Tibial nerve (tissue), 4 donors: ENCODE results near the gene PRUNE2. TPM values are rescaled to one million over a fixed set of nuclear protein-coding genes. Genes with fewer than 3 reads are reported as not detected.

ENCODE experiments used
- DNase-seq, 2 donors: peaks; one replicate each; pipeline ENCODE4 v3.0.0-alpha.2; 2019; ENCODE audit warnings: low spot score in 2 of 2
- H3K27ac ChIP-seq, 4 donors: fragments of 200-600 bp; sonication (generic) in 3 of 4; one replicate each; pipeline ENCODE4 v1.5.1; 2017 to 2019; ENCODE audit warnings: mild to moderate bottlenecking in 1 of 4
- H3K27me3 ChIP-seq, 2 donors: fragments of 200-600 bp; sonication (generic) in 1 of 2; one replicate each; pipeline versions ENCODE4 v1.5.1 to v1.6.0; 2017 to 2019
- H3K36me3 ChIP-seq, 3 donors: fragments of 200-600 bp; sonication (generic); one replicate each; pipeline ENCODE4 v1.5.1; 2018 to 2019
- H3K4me1 ChIP-seq, 4 donors: fragments of 200-600 bp; sonication (generic) in 3 of 4; one replicate each; pipeline ENCODE4 v1.5.1; 2017 to 2019
- H3K4me3 ChIP-seq, 4 donors: fragments of 200-600 bp; sonication (generic) in 3 of 4; one replicate each; pipeline ENCODE4 v1.5.1; 2017 to 2019; ENCODE audit warnings: mild to moderate bottlenecking in 1 of 4, moderate library complexity in 1 of 4
- H3K9me3 ChIP-seq, 4 donors: fragments of 200-600 bp; sonication (generic) in 3 of 4; one replicate each; pipeline ENCODE4 v1.5.1; 2017 to 2019
- EP300 ChIP-seq, 2 donors: sonication (generic); formaldehyde crosslinking; IDR thresholded peaks; one replicate each; pipeline ENCODE4 v1.6.1; 2017; ENCODE audit warnings: antibody characterized with exemption in 2 of 2, mild to moderate bottlenecking in 1 of 2
- POLR2A ChIP-seq, 2 donors: fragments of 450-650 bp; IDR thresholded peaks; one replicate each; pipeline ENCODE4 v1.6.1; 2017; ENCODE audit warnings: antibody characterized with exemption in 2 of 2, mild to moderate bottlenecking in 2 of 2, moderate library complexity in 2 of 2
- WGBS, 2 donors: methylation state at CpG; one replicate each; pipeline ENCODE4 v1.1.5; 2018; 5-methylcytosine and 5-hydroxymethylcytosine counted together
- total RNA-seq, 4 donors: library from RNA; depleted of rRNA; stranded (reverse); fragments of >200 nt; gene quantifications; one replicate each; pipeline ENCODE4 v1.1.0, GENCODE V29; 2016
- TF ChIP-seq, protein P1 (sequence below), 5 experiments: fragments of 200-600 bp in 3 of 5; fragments of 450-650 bp in 2 of 5; sonication (generic) in 3 of 5; IDR thresholded peaks; one replicate each; pipeline ENCODE4 v1.5.1; 2016 to 2019; ENCODE audit warnings: antibody characterized with exemption in 5 of 5, mild to moderate bottlenecking in 3 of 5, moderate library complexity in 2 of 5

PRUNE2 gene
- total RNA-seq, 4 donors from 2014 or later, result 23.2 to 50.4 (median 24.2) TPM

DNA sequence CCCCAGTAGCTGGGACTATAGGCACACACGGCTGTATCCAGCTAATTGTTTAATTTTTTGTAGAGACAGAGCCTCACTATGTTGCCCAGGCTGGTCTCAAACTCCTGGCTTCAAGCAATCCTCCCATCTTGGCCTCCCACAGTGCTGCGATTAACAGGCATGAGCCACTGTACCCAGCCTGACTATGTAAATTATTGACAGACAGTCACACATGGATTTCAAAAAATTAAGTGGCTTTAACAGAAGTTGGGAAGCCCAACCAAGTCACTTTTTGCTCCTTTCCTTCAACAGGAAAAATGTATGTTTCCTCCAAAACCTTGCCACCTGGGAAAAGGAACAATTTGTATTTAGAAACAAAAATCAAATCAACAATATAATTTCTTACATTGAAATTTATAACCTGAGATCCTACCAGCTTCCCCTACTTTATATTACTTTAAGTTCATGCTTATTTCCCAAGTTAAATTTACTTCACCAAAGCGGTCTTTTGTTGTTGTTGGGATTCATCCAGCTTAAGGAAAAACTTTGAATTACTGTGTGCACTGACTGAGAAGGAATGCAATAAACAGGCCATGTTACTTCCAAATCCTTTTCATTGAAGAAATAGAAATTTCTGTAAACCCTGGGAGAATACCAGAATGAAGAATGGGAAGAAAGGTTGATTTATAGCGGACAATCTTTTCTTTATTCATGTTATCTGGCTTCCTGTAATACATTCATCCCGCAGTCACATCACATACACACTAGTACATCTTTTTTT is 133.0 kb downstream of the PRUNE2 start:
- Histone ChIP-seq H3K4me1 (peaks cover 0 to 7% (median 0%) of the 10 kb centered on the region in 4 donors), H3K27ac (no peak overlapping the region), H3K4me3 (no peak overlapping the region), H3K36me3 (no peaks in the 10 kb centered on the region), H3K27me3 (no peaks in the 10 kb centered on the region), H3K9me3 (no peaks in the 10 kb centered on the region)
- TF ChIP-seq POLR2A (IDR thresholded peaks at IDR 0.05), result no peak
- no peak for TF ChIP-seq EP300 (IDR thresholded peaks at IDR 0.05)
- TF ChIP-seq, protein P1, sequence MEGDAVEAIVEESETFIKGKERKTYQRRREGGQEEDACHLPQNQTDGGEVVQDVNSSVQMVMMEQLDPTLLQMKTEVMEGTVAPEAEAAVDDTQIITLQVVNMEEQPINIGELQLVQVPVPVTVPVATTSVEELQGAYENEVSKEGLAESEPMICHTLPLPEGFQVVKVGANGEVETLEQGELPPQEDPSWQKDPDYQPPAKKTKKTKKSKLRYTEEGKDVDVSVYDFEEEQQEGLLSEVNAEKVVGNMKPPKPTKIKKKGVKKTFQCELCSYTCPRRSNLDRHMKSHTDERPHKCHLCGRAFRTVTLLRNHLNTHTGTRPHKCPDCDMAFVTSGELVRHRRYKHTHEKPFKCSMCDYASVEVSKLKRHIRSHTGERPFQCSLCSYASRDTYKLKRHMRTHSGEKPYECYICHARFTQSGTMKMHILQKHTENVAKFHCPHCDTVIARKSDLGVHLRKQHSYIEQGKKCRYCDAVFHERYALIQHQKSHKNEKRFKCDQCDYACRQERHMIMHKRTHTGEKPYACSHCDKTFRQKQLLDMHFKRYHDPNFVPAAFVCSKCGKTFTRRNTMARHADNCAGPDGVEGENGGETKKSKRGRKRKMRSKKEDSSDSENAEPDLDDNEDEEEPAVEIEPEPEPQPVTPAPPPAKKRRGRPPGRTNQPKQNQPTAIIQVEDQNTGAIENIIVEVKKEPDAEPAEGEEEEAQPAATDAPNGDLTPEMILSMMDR (IDR thresholded peaks at IDR 0.05), result no peak
- DNase-seq, result no peak
- 34 to 44% methylated on average over 4 to 5 of the region's 5 CpGs for WGBS, 2 donors

DNA sequence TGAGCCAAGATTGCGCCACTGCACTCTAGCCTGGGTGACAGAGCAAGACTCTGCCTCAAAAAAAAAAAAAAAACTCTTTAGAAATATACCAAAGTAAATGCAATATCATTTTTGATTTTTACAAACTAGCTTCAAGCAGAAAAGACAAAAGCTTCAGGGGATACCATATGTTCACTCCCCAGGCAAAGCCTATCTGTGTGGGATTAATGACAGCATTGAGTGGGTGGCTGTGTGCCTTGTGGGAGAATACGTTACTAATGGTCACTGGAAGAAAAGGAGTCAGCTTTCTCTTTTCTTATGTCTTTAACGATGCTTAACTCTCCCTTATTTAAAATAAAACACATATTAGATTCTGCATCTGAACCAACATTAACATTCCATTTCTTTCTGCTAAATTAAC is 139.8 kb downstream of the PRUNE2 start:
- Histone ChIP-seq H3K27me3 (no peaks in the 10 kb centered on the region), H3K36me3 (no peaks in the 10 kb centered on the region), H3K9me3 (no peaks in the 10 kb centered on the region), H3K4me1 (peaks cover 0 to 5% (median 0%) of the 10 kb centered on the region in 4 donors), H3K4me3 (no peak overlapping the region), H3K27ac (no peak overlapping the region)
- DNase-seq, result no peak
- WGBS, 2 donors, result 71 to 73% methylated on average over 3 of the region's 3 CpGs
- TF ChIP-seq POLR2A (IDR thresholded peaks at IDR 0.05), result no peak
- TF ChIP-seq EP300 (IDR thresholded peaks at IDR 0.05), result no peak
- TF ChIP-seq, protein P1 (IDR thresholded peaks at IDR 0.05), result no peak

DNA sequence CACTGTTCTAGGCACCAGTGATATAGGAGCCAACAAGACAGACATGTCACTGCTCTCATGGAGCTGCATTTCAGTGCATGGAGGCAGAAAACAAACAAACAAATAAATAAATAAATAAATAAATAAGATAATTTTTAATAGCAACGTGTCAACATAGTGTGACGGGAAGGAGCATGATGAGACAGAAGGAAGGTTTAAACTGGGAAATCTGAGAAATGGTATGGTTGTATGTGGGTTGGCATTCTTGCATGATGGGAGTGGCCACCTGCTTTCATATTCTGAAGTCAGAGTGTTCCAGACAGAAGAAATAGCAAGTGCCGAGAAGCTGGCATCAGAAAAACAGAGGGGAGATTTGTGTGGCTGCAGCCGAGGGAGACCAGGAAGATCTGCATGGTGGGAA is 141.8 kb downstream of the PRUNE2 start, which contains the start of gene PCA3:
Gene PCA3 (plus strand): TSS at position 301 of the 400 bp plus-strand sequence.
- TF ChIP-seq, protein P1 (IDR thresholded peaks at IDR 0.05), result no peak
- TF ChIP-seq EP300 (IDR thresholded peaks at IDR 0.05) (no peak), POLR2A (IDR thresholded peaks at IDR 0.05) (no peak)

DNA sequence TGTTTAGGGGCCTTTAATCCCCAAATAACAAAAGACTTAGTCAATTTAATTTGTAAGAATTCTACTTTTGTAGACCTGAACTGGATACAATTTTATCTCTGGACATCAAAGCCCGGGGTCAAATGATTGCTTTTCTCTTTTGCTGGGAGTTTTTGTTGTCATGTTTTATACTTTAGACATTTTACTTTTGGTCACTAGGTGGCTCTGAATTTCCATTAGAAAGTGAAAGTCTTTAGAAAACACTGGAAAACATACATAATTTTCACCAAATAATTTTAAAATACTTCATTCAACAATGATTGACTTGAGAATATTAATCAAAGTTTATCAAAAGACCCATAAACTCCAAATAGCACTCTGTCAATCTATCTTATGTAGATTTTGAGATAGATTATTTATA is 144.5 kb downstream of the PRUNE2 start:
- Histone ChIP-seq H3K27ac (no peak overlapping the region), H3K4me1 (peaks cover 0 to 5% (median 0%) of the 10 kb centered on the region in 4 donors), H3K4me3 (no peak overlapping the region), H3K27me3 (no peaks in the 10 kb centered on the region), H3K9me3 (no peaks in the 10 kb centered on the region), H3K36me3 (no peaks in the 10 kb centered on the region)
- no peak for DNase-seq
- 13 to 30% methylated on average over 1 of the region's 1 CpG for WGBS, 2 donors
- no peak for TF ChIP-seq POLR2A (IDR thresholded peaks at IDR 0.05)
- TF ChIP-seq, protein P1 (IDR thresholded peaks at IDR 0.05), result peak in 3 of 5 experiments; percentile 15 to 29 (median 27)

More for the DNA sequence above, 141.8 kb downstream of the PRUNE2 start, which contains the start of gene PCA3:
- H3K4me3 ChIP-seq, result no peak within 1 kb of the TSS
- peaks cover 0 to 5% (median 0%) of the 10 kb centered on the region in 4 donors for H3K4me1 ChIP-seq
- no peak for DNase-seq
- H3K36me3 ChIP-seq, result no peaks in the 10 kb centered on the region
- no peaks in the 10 kb centered on the region for H3K9me3 ChIP-seq
- 91 to 93% methylated on average over 4 of the region's 4 CpGs for WGBS, 2 donors
- no peaks in the 10 kb centered on the region for H3K27me3 ChIP-seq
- no peak within 1 kb of the TSS for H3K27ac ChIP-seq

DNA sequence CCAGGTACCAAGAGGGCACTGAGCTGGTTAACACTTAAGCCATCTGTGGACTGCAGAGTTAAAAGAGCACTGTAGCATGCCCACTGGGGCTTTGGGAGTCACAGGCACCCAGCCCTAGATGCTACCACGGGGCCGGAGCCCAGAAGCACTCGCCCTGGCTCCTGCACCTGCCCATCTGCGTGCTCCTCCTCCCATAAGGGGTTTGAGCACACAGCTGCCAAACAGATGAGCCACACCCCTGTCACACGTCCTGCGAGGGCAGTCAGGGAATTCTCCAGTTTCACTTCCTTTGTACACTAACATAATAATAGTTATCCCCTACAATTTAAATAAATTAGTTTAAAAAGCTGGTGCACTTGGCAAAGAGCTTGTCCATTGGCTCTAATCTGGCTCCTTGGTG is 146.2 kb downstream of the PRUNE2 start:
- Histone ChIP-seq H3K4me3 (no peak overlapping the region), H3K9me3 (no peaks in the 10 kb centered on the region), H3K27ac (no peak overlapping the region), H3K27me3 (no peaks in the 10 kb centered on the region), H3K36me3 (no peaks in the 10 kb centered on the region), H3K4me1 (peaks cover 0 to 11% (median 0%) of the 10 kb centered on the region in 4 donors)
- TF ChIP-seq EP300 (IDR thresholded peaks at IDR 0.05) (no peak), POLR2A (IDR thresholded peaks at IDR 0.05) (no peak)
- TF ChIP-seq, protein P1 (IDR thresholded peaks at IDR 0.05), result no peak
- 52 to 64% methylated on average over 6 of the region's 6 CpGs for WGBS, 2 donors
- DNase-seq, result no peak
